Measurements from ENCODE around the gene CFL1.

The CFL1 gene

GRCh38 chr11:65871811-65872548, 14.0 kb upstream of the CFL1 start:
- TF ChIP-seq CTCF (conservative IDR thresholded peaks at IDR 0.05; ENCODE audit: low read depth, low read length): peak; percentile 38
- peak overlapping the region; percentile 75 for H3K4me3 ChIP-seq (ENCODE audit: low read length)
- no peak for DNase-seq (ENCODE audit: low read depth)

GRCh38 chr11:65870706-65871681, 13.0 kb upstream of the CFL1 start:
- TF ChIP-seq CTCF (conservative IDR thresholded peaks at IDR 0.05; ENCODE audit: low read depth, low read length): no peak
- DNase-seq (ENCODE audit: low read depth): no peak
- no peak overlapping the region for H3K4me3 ChIP-seq (ENCODE audit: low read length)

GRCh38 chr11:65870307-65870658, 12.3 kb upstream of the CFL1 start:
- no peak overlapping the region for H3K4me3 ChIP-seq (ENCODE audit: low read length)
- DNase-seq (ENCODE audit: low read depth): no peak
- TF ChIP-seq CTCF (conservative IDR thresholded peaks at IDR 0.05; ENCODE audit: low read depth, low read length): no peak

- no peak overlapping the region for H3K4me3 ChIP-seq (ENCODE audit: low read length)
- TF ChIP-seq CTCF (conservative IDR thresholded peaks at IDR 0.05; ENCODE audit: low read depth, low read length): no peak
These were observed 11.8 kb upstream of the CFL1 start for GRCh38 chr11:65869643-65870306.

GRCh38 chr11:65868907-65869306, 10.9 kb upstream of the CFL1 start:
- TF ChIP-seq CTCF (conservative IDR thresholded peaks at IDR 0.05; ENCODE audit: low read depth, low read length): no peak
- H3K4me3 ChIP-seq (ENCODE audit: low read length): no peak overlapping the region

More at GRCh38 chr11:65869643-65870306, 11.8 kb upstream of the CFL1 start:
- DNase-seq (ENCODE audit: low read depth): no peak

GRCh38 chr11:65868076-65868667, 10.2 kb upstream of the CFL1 start:
- DNase-seq (ENCODE audit: low read depth): no peak
- TF ChIP-seq CTCF (conservative IDR thresholded peaks at IDR 0.05; ENCODE audit: low read depth, low read length): no peak
- no peak overlapping the region for H3K4me3 ChIP-seq (ENCODE audit: low read length)

More at GRCh38 chr11:65868907-65869306, 10.9 kb upstream of the CFL1 start:
- no peak for DNase-seq (ENCODE audit: low read depth)

Measured in retinal pigment epithelial cell (primary cell).